Body of pancreas (tissue), 4 donors: ENCODE data around the gene C16orf78.

ENCODE experiments used
- CTCF ChIP-seq, 7 experiments: fragments of 450-650 bp in 4 of 7; fragments of 200-600 bp in 3 of 7; sonication (generic) in 3 of 7; IDR thresholded peaks; one replicate each; pipeline ENCODE4 v1.5.1; 2016 to 2019; ENCODE audit warnings: antibody characterized with exemption in 7 of 7
- POLR2A ChIP-seq, 3 donors: fragments of 450-650 bp; IDR thresholded peaks; one replicate each; pipeline ENCODE4 v1.6.1; 2016; ENCODE audit warnings: antibody characterized with exemption in 3 of 3, mild to moderate bottlenecking in 2 of 3

- TF ChIP-seq CTCF (IDR thresholded peaks at IDR 0.05) (no peak), POLR2A (IDR thresholded peaks at IDR 0.05) (no peak)
These were observed 22.7 kb downstream of the C16orf78 start for GRCh38 chr16:49396206-49396720.
